ENCODE results near the gene LRRC52.
"Not testable (repeated sequence)": the region's sequence is repeated elsewhere in the genome, so short reads cannot be mapped to it uniquely, and the experiment has no call there.

LRRC52 gene

DNA sequence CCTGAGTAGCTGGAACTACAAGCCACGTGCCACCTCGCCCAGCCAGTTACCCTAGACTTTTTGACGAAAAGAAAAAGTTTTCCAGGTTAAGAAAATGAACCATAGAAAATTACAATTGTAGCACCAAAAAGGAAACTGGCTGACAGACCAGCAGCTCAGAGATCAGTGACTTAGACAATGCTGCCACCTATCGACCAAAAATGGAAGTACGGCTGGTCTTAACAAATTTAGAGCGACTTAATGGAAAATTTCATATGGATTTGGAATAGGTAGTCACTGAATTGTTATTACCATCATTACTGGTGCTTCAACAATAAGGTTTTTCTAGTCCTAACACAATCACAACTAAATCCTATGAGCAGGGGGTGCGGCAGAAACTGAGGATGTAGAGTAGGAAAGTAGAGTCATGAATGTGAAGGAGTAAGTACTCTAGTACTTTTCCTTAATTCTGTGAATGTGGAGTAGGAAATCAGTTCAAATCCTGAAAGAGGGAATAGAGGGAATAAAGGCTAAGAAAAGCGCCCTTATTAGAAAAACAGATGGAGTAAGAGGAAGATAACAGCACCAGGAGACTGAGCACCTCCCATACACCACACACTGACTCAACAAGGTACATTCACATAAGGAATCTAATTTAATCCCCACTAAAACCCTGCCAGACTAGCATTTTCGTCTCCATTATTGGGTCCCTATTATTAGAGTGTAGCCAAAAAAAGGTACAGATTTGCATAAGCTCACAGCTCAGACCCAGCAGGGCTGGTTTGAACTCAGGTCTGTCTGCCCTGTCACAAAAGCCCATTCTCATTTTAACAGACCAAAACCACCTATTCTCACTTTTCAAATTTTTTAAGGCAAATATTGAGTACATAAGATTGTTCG lies 49.4 kb downstream of the LRRC52 start:
- peak; percentile 82 for DNase-seq

DNA sequence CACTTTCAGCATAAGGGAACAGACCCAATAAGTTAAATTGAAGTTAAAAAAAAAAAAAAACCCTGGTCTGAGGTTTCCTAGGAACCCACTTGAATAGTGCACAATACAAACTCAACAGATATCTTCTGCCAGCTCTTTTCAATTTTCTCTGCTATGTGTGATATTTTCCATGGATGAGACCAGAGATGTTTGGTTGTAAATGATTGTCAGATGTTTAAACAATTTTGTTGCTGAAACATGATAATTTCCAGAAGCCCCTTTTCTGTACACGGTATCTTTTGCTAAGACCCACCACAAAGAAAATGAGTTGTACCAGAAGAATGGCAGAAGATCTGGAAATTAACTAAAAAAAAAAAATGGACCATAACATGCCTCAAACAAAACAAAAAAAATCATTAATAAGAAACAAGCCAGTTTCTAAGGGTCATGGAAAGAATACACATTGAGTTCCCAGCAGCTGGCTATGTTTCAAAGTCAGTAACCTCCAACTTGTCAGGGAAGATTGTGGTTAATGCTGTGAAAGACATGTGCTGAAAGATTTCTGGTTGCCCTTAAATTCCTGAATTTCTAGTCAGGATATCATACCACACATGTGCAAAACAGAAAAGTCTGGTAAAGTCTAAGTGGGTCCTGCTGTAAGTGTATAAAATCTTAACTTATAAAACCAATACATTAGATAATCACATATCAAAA lies 51.6 kb downstream of the LRRC52 start:
- DNase-seq: peak; percentile 38

DNA sequence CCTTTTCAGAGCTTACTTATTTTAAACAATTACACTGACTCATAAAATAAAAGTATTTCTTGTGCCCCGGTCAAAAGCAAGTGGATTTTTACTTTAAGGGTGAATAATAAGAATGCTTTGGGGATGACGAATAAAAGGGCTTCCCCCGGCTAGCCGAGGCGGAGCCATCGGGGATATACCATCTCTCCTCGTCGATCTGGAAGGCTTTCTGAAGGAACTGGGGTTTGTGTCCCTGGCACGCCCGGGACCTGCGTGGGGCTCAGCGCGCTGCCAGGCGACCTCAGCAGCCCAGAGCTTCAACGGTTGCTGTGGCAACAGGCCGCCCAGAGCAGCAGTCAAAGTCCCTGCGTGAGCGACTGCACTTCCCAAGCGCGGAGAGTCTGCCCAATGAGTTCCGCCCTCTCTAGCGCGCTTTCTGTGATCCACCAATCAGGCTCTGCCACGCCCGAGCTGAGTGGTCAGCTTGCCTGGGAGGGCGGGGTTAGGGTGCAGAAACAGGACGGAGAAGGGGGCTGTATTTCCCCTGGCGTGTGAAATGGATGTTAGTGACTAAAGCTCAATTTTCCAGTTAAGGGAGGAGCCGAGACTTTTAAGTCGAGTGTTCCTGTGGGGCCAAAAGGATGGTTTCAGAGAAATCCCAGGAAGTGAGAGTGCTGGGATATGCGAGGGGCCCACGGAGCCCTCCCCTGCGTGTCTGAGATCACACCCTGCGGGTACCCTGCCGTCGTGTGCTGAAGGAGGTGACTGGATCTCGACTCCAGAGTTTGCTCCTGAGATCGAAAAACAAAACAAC lies 54.3 kb downstream of the LRRC52 start:
- DNase-seq: peak; percentile 99

DNA sequence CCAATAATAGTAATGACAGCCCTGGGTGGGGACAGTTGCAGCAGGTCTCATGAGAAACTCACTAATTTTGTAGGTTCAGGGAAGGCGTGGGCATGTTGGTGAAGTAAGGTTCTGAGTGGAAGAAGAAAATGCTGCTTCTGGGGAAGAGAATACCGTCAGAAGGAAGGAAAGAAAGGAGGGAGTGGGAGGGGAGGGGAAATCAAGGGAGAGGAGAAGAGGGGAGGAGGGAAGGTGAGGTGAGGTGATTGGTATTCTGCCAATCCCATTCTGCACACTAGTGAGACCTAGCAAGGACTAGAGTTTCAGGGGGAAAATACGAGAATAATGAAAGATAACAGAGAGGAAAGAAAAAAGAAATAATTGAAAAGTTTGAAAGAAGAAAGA lies 54.9 kb downstream of the LRRC52 start:
- peak; percentile 85 for DNase-seq

DNA sequence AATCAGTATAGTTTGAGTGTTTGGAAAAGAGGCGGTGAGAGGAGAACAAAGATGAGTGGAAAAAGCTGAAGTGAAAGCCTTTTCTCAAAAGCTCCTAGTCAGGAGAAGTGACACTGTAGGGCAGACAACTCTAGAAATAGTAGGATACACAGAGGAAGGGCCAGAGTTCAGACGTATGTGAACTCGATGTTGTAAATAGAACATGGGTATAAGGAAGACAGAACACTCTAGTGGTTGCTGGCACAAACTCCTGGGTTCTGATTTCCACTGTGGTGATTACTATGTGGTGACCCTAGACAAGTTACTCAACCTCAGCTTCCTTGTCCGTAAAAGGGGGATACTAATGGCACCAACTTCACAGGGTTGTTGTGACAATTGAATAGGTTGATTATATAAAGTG lies 57.0 kb downstream of the LRRC52 start:
- peak; percentile 34 for DNase-seq

DNA sequence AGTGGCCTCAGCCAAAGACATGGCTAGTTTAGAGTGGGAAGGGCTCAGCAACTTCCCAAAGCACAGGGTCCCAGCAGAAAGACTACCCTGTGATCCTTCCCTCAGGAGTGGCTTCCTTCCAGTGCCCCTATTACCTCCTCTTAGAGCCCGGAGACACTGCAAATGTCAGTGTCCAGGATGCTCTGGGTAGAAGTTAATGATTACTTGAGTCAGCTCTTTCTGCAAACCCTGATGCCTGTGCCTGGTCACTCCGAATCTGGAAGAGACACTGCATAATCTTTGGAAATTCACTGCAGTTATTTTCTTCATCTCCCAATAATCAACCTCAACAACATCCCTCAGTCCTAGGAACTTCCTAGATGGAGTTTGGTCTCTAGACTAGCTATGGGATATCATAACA lies 60.0 kb downstream of the LRRC52 start:
- no peak for DNase-seq

DNA sequence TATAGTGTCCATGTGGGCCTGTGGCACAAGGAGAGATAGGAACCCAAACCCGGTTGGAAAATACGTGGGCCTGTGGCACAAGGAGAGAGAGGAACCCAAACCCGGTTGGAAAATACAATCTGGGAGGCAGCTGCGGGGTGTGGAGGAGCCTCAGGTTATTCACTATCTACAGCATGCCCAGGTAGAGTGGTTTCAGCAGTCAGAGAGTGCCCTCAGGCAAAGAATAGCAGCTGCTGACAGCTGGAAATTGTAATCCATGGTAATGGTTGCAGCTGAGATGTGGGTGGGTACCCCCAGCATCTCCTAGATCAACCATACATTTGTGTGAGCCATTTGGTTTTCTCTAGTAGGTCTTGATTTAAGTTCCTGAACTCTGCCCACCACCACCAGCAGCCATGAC lies 61.4 kb downstream of the LRRC52 start:
- peak; percentile 41 for DNase-seq

DNA sequence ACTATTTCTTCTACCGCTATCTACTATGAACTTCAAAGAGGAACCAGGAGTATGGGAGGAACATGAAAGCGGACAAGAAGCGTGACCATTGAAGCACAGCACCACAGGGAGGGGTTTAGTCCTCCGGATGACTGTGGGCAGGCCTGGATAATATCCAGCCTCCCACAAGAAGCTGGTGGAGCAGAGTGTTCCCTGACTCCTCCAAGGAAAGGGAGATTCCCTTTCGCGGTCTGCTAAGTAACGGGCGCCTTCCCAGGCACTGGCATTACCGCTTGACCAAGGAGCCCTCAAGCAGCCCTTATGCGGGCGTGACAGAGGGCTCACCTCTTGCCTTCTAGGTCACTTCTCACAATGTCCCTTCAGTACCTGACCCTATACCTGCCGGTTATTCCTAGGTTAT lies 62.9 kb downstream of the LRRC52 start:
- not testable (repeated sequence) for DNase-seq

DNA sequence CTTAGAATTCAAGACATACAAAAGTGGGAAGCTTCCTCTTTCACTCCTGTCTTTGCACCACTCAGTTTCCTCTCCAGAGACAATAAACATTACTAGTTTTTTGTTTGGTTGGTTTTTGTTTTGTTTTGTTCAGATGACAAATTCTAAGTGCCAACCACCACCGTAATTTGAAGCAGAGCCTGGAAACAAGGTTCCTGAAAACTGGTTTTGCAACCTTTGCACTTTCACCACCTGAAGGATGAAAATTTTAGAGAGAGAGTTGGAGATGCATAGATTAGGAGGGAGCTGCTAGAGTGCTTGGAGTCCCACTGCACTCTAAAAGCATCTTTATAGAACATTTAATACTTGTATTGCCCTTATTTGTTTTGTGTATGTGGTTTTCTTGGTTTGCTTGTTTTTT lies 67.1 kb downstream of the LRRC52 start:
- no peak for DNase-seq

DNA sequence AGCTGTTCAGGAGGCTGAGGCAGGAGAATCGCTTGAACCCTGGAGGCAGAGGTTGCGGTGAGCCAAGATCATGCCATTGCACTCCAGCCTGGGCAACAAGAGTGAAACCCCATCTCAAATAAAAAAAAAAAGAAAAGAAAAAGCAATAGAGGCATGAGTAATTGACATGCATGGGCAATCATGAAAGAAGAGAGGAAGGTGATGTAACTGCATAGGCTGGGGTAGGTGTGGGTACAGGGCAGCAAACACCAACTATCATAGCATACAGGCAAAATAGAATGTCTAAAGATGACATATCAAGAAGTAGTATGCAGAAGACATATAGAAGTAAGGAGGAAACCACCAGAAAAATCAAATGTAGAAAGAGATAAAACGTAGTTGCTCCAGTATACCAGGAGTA lies 68.3 kb downstream of the LRRC52 start:
- no peak for DNase-seq

Data from NCI-H69 (cell line).